Heart right ventricle (tissue), 16 donors: ENCODE measurements around the gene FCMR. TPM values are rescaled to one million over a fixed set of nuclear protein-coding genes. Genes with fewer than 3 reads are reported as not detected.

Source experiments
- ATAC-seq, 8 donors: fragments of 200-7000 bp; cut with Tn5 transposase; one replicate each; pipeline ENCODE4 v1.9.1; 2020; ENCODE audit warnings: mild to moderate bottlenecking in 8 of 8, moderate library complexity in 8 of 8, moderate number of reproducible peaks in 1 of 8
- DNase-seq, 2 donors: peaks; one replicate each; pipeline ENCODE4 v3.0.0-alpha.2; 2020
- H3K27ac ChIP-seq, 10 donors: fragments of 200-600 bp; sonication (generic) in 2 of 10; one replicate each; pipeline versions ENCODE4 v1.5.0 to v1.8.0; 2020 to 2022; ENCODE audit warnings: mild to moderate bottlenecking in 3 of 10
- H3K27me3 ChIP-seq, 7 donors: fragments of 200-600 bp; one replicate each; pipeline ENCODE4 v1.8.0; 2021 to 2022; ENCODE audit warnings: mild to moderate bottlenecking in 2 of 7
- H3K36me3 ChIP-seq, 9 donors: fragments of 200-600 bp; sonication (generic) in 1 of 9; one replicate each; pipeline versions ENCODE4 v1.5.0 to v1.8.0; 2020 to 2022; ENCODE audit warnings: mild to moderate bottlenecking in 2 of 9
- H3K4me1 ChIP-seq, 9 donors: fragments of 200-600 bp; sonication (generic) in 1 of 9; one replicate each; pipeline versions ENCODE4 v1.5.0 to v1.8.0; 2020 to 2022; ENCODE audit warnings: mild to moderate bottlenecking in 4 of 9
- H3K4me3 ChIP-seq, 10 donors: fragments of 200-600 bp; sonication (generic) in 2 of 10; one replicate each; pipeline versions ENCODE4 v1.5.0 to v1.8.0; 2020 to 2022; ENCODE audit warnings: mild to moderate bottlenecking in 7 of 10, moderate library complexity in 2 of 10
- H3K9me3 ChIP-seq, 11 donors: fragments of 200-600 bp in 10 of 11; sonication (generic) in 2 of 11; one replicate each; pipeline versions ENCODE4 v1.5.0 to v1.8.0; 2013 to 2022; ENCODE audit warnings: mild to moderate bottlenecking in 2 of 11, control low read depth in 1 of 11, moderate library complexity in 1 of 11
- WGBS, 2 donors: extraction: QIAGEN DNeasy Blood & Tissue Kit; methylation state at CpG; one replicate each; pipeline ENCODE4 v1.1.7; 2013; ENCODE audit warnings: inconsistent platforms in 1 of 2; 5-methylcytosine and 5-hydroxymethylcytosine counted together
- intact Hi-C, 10 donors: fragments of 100-400 bp; cut with DNase I; formaldehyde crosslinking; loops; one replicate each; pipeline versions ENCODE4 v1.11.1 to v1.14.2; 2022
- polyA plus RNA-seq, 2 donors: library from polyadenylated mRNA; stranded (reverse); fragments of 200-250 nt; gene quantifications; one replicate each; pipeline ENCODE4 v1.2.3, GENCODE V29; 2013
- total RNA-seq, 10 donors: library from RNA; stranded (reverse); fragmentation: NEBNext Ultra II Directional in 3 of 10; extraction: Animal tissue kit (Norgen Biotek cat#: 25700) in 3 of 10; gene quantifications; one replicate each; pipeline versions ENCODE4 v1.2.1 to v1.2.4, GENCODE V29; 2021 to 2023
- TF ChIP-seq, protein P1 (sequence below), 9 donors: fragments of 200-600 bp; sonication (generic) in 2 of 9; IDR thresholded peaks; one replicate each; pipeline versions ENCODE4 v1.5.0 to v1.8.0; 2021 to 2022; ENCODE audit warnings: antibody characterized with exemption in 9 of 9, mild to moderate bottlenecking in 5 of 9, moderate library complexity in 1 of 9
- donor health status: Arrhythmogenic right ventricular cardiomyopathy.
- donor health status: ischemic (EF 13 %, LVEDD 7.1; RV severe dilation, severe dysfunction).
- donor health status: healthy with polysubstance abuse.
- donor health status: DM: no; HTN: yes; CAD: no.
- donor health status: DM: no; HTN: no; CAD: no.
- donor health status: ischemic (EF 25% LVEDD 6.9; RV normal size, moderate dysfunction).
- donor health status: ischemic (EF 25% LVEDD 5.7; RV mildly dilated, moderate dysfunction).
- donor health status: healthy.
- donor health status: DM: yes; HTN: yes; CAD: no.
- donor health status: Ischemic cardiomyopathy.
- donor health status: ischemic (EF 35%, LVEDD 5.7; RV mildly dilated, moderate dysfunction).
- donor health status: nonischemic (EF 11% LVEDD 7.7; RV severe dilation, severe dysfunction).
- donor health status: DM: yes; HTN: yes; CAD: no.
- donor health status: PGD.
- donor health status: ischemic (EF 29% LVEDD 5.4; RV normal size, mild dysfunction).
- donor health status: nonischemic (EF 23%, LVEDD 6.1; RV moderate dilation, normal function).

Gene FCMR
- total and polyA plus RNA-seq, 12 donors = 0.37 to 13.4 (median 3.5) TPM

DNA sequence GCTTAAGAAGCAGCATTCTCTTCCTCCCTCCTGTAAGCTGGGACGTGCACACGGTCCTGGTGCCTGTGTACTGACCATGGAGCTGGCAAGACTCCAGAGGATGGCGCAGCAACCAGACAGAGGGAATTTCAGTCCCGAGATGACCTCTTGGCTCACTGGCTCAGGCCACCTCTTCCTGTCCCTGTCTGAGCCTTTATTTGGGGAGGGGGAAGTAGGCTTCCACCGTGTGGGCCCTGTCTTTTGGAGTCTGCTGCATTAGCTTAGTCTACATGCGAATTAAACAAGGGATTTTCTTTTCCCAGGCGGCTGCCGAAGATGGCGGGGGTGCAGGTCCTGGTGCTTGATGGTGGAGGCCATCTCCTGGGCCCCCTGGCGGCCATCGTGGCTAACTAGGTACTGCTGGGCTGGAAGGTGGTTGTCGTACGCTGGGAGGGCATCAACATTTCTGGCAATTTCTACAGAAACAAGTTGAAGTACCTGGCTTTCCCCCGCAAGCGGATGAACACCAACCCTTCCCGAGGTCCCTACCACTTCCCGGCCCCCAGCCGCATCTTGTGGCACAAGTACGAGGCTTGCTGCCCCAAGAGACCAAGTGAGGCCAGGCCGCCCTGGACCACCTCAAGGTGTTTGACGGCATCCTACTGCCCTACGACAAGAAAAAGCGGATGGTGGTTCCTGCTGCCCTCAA is 14.3 kb downstream of the FCMR start:
- ATAC-seq = no peak

DNA sequence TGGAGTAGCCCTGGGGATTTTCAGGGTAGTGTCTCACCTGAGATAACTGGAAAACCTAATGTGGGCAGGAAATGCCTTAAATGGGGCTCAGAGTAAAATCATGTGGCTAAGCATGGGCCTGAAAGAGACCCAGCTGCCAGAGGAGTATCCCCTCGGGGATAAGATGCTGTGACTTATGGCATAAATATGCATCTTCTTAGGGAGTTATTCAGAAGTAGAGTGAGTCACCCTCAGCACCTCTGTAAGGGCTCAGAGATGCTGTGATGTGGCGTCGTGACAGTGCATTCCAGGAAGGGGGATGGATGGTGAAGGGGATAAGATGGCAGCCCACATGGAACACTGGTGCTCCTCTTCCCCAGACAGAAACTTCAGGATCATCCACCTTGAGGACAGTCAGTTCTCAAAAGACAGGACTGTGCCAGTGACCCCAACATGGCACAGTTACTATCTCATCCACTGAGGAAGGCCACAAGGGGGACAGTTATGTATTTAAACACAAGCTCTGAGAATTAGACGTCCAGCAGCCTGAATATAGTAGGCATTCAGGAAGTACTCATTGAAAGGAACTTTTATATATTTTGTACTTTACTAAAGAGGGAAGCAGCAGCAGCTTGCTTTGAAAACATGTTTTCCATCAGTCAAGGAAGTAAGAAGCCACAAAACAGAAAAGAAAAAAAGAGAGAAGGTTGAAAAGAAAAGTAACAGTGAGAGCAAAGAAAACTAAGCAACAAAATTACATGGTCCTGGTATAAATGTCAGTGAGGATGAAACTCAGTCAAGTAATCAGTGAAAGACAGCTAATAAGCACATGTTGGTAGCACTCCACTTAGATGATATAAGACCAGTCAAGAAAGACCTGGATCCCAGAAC is 16.2 kb downstream of the FCMR start:
- intact Hi-C loops = loop anchor here in 1 of 10 donors (10.0 kb wide), 1 partner anchor 411 kb away; no protein-coding TSS in a partner anchor
- no peaks in the 10 kb centered on the region for H3K9me3 ChIP-seq
- DNase-seq (no peak), ATAC-seq (no peak)
- peaks cover 0 to 5% (median 0%) of the 10 kb centered on the region in 9 donors for H3K36me3 ChIP-seq
- 74 to 84% methylated on average over 4 of the region's 4 CpGs for WGBS, 2 donors
- H3K4me3 ChIP-seq = no peak overlapping the region
- peaks cover 4 to 30% (median 14%) of the 10 kb centered on the region in 9 donors for H3K4me1 ChIP-seq
- no peak overlapping the region for H3K27ac ChIP-seq
- TF ChIP-seq, protein P1, sequence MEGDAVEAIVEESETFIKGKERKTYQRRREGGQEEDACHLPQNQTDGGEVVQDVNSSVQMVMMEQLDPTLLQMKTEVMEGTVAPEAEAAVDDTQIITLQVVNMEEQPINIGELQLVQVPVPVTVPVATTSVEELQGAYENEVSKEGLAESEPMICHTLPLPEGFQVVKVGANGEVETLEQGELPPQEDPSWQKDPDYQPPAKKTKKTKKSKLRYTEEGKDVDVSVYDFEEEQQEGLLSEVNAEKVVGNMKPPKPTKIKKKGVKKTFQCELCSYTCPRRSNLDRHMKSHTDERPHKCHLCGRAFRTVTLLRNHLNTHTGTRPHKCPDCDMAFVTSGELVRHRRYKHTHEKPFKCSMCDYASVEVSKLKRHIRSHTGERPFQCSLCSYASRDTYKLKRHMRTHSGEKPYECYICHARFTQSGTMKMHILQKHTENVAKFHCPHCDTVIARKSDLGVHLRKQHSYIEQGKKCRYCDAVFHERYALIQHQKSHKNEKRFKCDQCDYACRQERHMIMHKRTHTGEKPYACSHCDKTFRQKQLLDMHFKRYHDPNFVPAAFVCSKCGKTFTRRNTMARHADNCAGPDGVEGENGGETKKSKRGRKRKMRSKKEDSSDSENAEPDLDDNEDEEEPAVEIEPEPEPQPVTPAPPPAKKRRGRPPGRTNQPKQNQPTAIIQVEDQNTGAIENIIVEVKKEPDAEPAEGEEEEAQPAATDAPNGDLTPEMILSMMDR (IDR thresholded peaks at IDR 0.05) = no peak
- peaks cover 0 to 35% (median 12%) of the 10 kb centered on the region in 7 donors for H3K27me3 ChIP-seq

More for the DNA sequence above, 14.3 kb downstream of the FCMR start:
- peaks cover 0 to 5% (median 0%) of the 10 kb centered on the region in 9 donors for H3K36me3 ChIP-seq
- peaks cover 4 to 35% (median 14%) of the 10 kb centered on the region in 9 donors for H3K4me1 ChIP-seq
- peaks cover 0 to 37% (median 12%) of the 10 kb centered on the region in 7 donors for H3K27me3 ChIP-seq
- H3K4me3 ChIP-seq = no peak overlapping the region
- intact Hi-C loops = loop anchor here in 1 of 10 donors (10.0 kb wide), 1 partner anchor 413 kb away; no protein-coding TSS in a partner anchor
- DNase-seq = no peak
- H3K27ac ChIP-seq = no peak overlapping the region
- H3K9me3 ChIP-seq = no peaks in the 10 kb centered on the region
- 80 to 81% methylated on average over 23 of the region's 23 CpGs for WGBS, 2 donors
- TF ChIP-seq, protein P1 (IDR thresholded peaks at IDR 0.05) = peak in 2 of 9 donors; percentile 11 to 23

DNA sequence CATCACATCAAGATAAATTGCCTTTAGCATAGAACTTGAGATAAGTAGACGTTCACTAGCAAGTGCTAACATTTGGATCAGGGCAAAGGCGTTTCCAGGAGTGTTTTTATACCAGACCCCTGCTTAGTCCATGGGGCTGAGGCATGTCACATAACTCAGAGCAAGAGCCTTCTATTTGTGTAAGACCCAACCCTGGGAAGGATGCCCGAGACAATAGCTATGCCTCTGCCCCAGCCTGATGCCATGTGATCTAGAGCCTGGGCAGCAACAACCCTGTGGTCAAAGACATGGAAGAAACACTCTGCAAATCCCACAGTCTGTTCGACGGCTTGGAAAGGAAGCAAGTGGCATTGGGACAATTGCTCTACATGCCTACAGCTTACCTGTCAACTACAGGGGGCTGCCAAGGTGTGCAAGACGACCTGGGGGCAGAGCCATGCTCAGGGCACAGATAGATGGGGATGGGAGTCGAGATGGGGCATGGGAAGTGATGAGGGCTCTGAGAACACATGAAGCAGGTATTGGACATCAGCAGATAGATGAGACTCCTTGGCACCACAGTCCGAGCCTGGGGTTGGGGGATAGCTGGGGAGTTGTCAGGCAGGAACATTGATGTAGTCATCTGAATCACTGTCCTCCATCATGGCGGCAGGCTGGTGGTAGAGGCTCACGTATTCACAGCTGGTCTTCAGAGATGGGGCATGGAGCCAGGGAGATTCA is 17.2 kb downstream of the FCMR start:
- intact Hi-C loops = loop anchor here in 1 of 10 donors (10.0 kb wide), 1 partner anchor 410 kb away; no protein-coding TSS in a partner anchor
- no peak for DNase-seq
- peak overlapping the region in 4 of 10 donors; percentile 11 to 59 (median 32) for H3K27ac ChIP-seq
- peak in 6 of 8 donors; percentile 44 to 81 (median 64) for ATAC-seq
- 70 to 82% methylated on average over 10 of the region's 10 CpGs for WGBS, 2 donors
- H3K36me3 ChIP-seq = peaks cover 0 to 5% (median 0%) of the 10 kb centered on the region in 9 donors
- H3K9me3 ChIP-seq = no peaks in the 10 kb centered on the region
- TF ChIP-seq, protein P1 (IDR thresholded peaks at IDR 0.05) = no peak
- H3K4me3 ChIP-seq = no peak overlapping the region
- H3K4me1 ChIP-seq = peaks cover 4 to 23% (median 11%) of the 10 kb centered on the region in 9 donors
- peaks cover 0 to 25% (median 7%) of the 10 kb centered on the region in 7 donors for H3K27me3 ChIP-seq
